ENCODE measurements around the gene TMEM131L.

TMEM131L gene

GRCh38 chr4:153616006-153616555 is 149.9 kb downstream of the TMEM131L start:
- no peak for DNase-seq (ENCODE audit: low read depth)

GRCh38 chr4:153618833-153619232 is 152.7 kb downstream of the TMEM131L start:
- peak; percentile 10 for DNase-seq (ENCODE audit: low read depth)

GRCh38 chr4:153619811-153620210 is 153.7 kb downstream of the TMEM131L start:
- no peak for DNase-seq (ENCODE audit: low read depth)

- DNase-seq (ENCODE audit: low read depth): peak; percentile 28
Observed at GRCh38 chr4:153620352-153620751, 154.2 kb downstream of the TMEM131L start.

- no peak for DNase-seq (ENCODE audit: low read depth)
Observed at GRCh38 chr4:153622093-153622492, 155.9 kb downstream of the TMEM131L start.

- DNase-seq (ENCODE audit: low read depth): no peak
Observed at GRCh38 chr4:153622778-153623240, 156.6 kb downstream of the TMEM131L start.

- DNase-seq (ENCODE audit: low read depth): no peak
Observed at GRCh38 chr4:153623491-153623890, 157.3 kb downstream of the TMEM131L start.

GRCh38 chr4:153628796-153629315 is 162.7 kb downstream of the TMEM131L start:
- no peak for DNase-seq (ENCODE audit: low read depth)

- DNase-seq (ENCODE audit: low read depth): no peak
Observed at GRCh38 chr4:153629776-153630175, 163.6 kb downstream of the TMEM131L start.

GRCh38 chr4:153634738-153635353 is 168.7 kb downstream of the TMEM131L start:
- DNase-seq (ENCODE audit: low read depth): no peak

- no peak for DNase-seq (ENCODE audit: low read depth)
Observed at GRCh38 chr4:153635846-153636245, 169.7 kb downstream of the TMEM131L start.

GRCh38 chr4:153637201-153637600 is 171.0 kb downstream of the TMEM131L start:
- no peak for DNase-seq (ENCODE audit: low read depth)

GRCh38 chr4:153638011-153638410 is 171.9 kb downstream of the TMEM131L start:
- no peak for DNase-seq (ENCODE audit: low read depth)

GRCh38 chr4:153638999-153639398 is 172.8 kb downstream of the TMEM131L start:
- no peak for DNase-seq (ENCODE audit: low read depth)

GRCh38 chr4:153639833-153640802 is 174.0 kb downstream of the TMEM131L start:
- DNase-seq (ENCODE audit: low read depth): no peak

GRCh38 chr4:153641532-153641931 is 175.4 kb downstream of the TMEM131L start:
- DNase-seq (ENCODE audit: low read depth): no peak

GRCh38 chr4:153643406-153644383 is 177.5 kb downstream of the TMEM131L start:
- DNase-seq (ENCODE audit: low read depth): peak; percentile 13

GRCh38 chr4:153645183-153645582 is 179.0 kb downstream of the TMEM131L start:
- no peak for DNase-seq (ENCODE audit: low read depth)

GRCh38 chr4:153646261-153646660 is 180.1 kb downstream of the TMEM131L start:
- DNase-seq (ENCODE audit: low read depth): no peak

- DNase-seq (ENCODE audit: low read depth): no peak
Observed at GRCh38 chr4:153646978-153647377, 180.8 kb downstream of the TMEM131L start.

GRCh38 chr4:153647975-153648374 is 181.8 kb downstream of the TMEM131L start:
- DNase-seq (ENCODE audit: low read depth): no peak
